Stromal cell of bone marrow (primary cell): ENCODE measurements around the gene SLC4A11.
"Not testable (repeated sequence)": the region's sequence is repeated elsewhere in the genome, so short reads cannot be mapped to it uniquely, and the experiment has no call there.

Experiments
- DNase-seq: peaks from one replicate; pipeline ENCODE4 v3.0.0-alpha.2; 2012; ENCODE audit warnings: low read depth

Gene SLC4A11

GRCh38 chr20:3203315-3204123 is 35.5 kb downstream of the SLC4A11 start:
- DNase-seq: no peak

GRCh38 chr20:3202965-3203314 is 36.0 kb downstream of the SLC4A11 start:
- no peak for DNase-seq

- no peak for DNase-seq
Observed at GRCh38 chr20:3199976-3200755, 38.8 kb downstream of the SLC4A11 start.

- no peak for DNase-seq
Observed at GRCh38 chr20:3199206-3199605, 39.8 kb downstream of the SLC4A11 start.

- no peak for DNase-seq
Observed at GRCh38 chr20:3195590-3196237, 43.3 kb downstream of the SLC4A11 start.

GRCh38 chr20:3194617-3195280 is 44.2 kb downstream of the SLC4A11 start:
- no peak for DNase-seq

- no peak for DNase-seq
Observed at GRCh38 chr20:3193806-3194616, 45.0 kb downstream of the SLC4A11 start.

GRCh38 chr20:3192226-3193015 is 46.6 kb downstream of the SLC4A11 start:
- DNase-seq: no peak

GRCh38 chr20:3190681-3191111 is 48.3 kb downstream of the SLC4A11 start:
- no peak for DNase-seq

- DNase-seq: no peak
Observed at GRCh38 chr20:3189561-3190131, 49.3 kb downstream of the SLC4A11 start.

- no peak for DNase-seq
Observed at GRCh38 chr20:3188823-3189413, 50.1 kb downstream of the SLC4A11 start.

- DNase-seq: not testable (repeated sequence)
Observed at GRCh38 chr20:3187861-3188260, 51.1 kb downstream of the SLC4A11 start.

GRCh38 chr20:3183896-3184612 is 54.9 kb downstream of the SLC4A11 start:
- DNase-seq: no peak

GRCh38 chr20:3182429-3182828 is 56.6 kb downstream of the SLC4A11 start:
- not testable (repeated sequence) for DNase-seq

- no peak for DNase-seq
Observed at GRCh38 chr20:3181270-3181669, 57.7 kb downstream of the SLC4A11 start.

- no peak for DNase-seq
Observed at GRCh38 chr20:3180319-3180718, 58.7 kb downstream of the SLC4A11 start.

GRCh38 chr20:3177746-3178485 is 61.1 kb downstream of the SLC4A11 start:
- no peak for DNase-seq
